WTC11 (cell line): ENCODE results near the gene PLCL2. TPM values are rescaled to one million over a fixed set of nuclear protein-coding genes. Genes with fewer than 3 reads are reported as not detected.

Source experiments
- ATAC-seq: fragments of 200-7000 bp; cut with Tn5 transposase; 2 replicates; pipeline ENCODE4 v1.10.0; 2021; ENCODE audit warnings: mild to moderate bottlenecking, moderate library complexity
- CTCF ChIA-PET: fragments of 300-600 bp; sonication (Branson Sonifier 250); formaldehyde crosslinking; loops from one replicate; lab custom pipeline; 2021; ENCODE audit warnings: antibody characterized with exemption; lab: Charles Lee
- POLR2A ChIA-PET: fragments of 350-600 bp; sonication (Branson Sonifier 250); formaldehyde crosslinking; loops from one replicate; lab custom pipeline; 2021; ENCODE audit warnings: antibody characterized with exemption; lab: Charles Lee
- DNase-seq: peaks from one replicate; pipeline ENCODE4 v3.0.0; 2021; ENCODE audit warnings: low spot score
- H3K27ac Mint-ChIP-seq: 2 replicates; pipeline ENCODE4 v1.8.0; 2021; ENCODE audit warnings: mixed read lengths
- H3K27me3 Mint-ChIP-seq: 2 replicates; pipeline ENCODE4 v1.8.0; 2021; ENCODE audit warnings: low read depth, mild to moderate bottlenecking, moderate library complexity, mixed read lengths
- H3K36me3 Mint-ChIP-seq: 2 replicates; pipeline ENCODE4 v1.8.0; 2021; ENCODE audit warnings: mixed read lengths
- H3K4me1 Mint-ChIP-seq: 2 replicates; pipeline ENCODE4 v1.8.0; 2022; ENCODE audit warnings: mixed read lengths
- H3K4me3 Mint-ChIP-seq: 2 replicates; pipeline ENCODE4 v1.8.0; 2021; ENCODE audit warnings: mild to moderate bottlenecking, moderate library complexity, mixed read lengths
- H3K9me3 Mint-ChIP-seq: 2 replicates; pipeline ENCODE4 v1.8.0; 2021; ENCODE audit warnings: mixed read lengths
- ARID4B ChIP-seq: sonication (generic); formaldehyde crosslinking; IDR thresholded peaks from 2 replicates; pipeline ENCODE4 v1.8.0; 2023; ENCODE audit warnings: missing genetic modification reagents, mild to moderate bottlenecking, borderline replicate concordance
- ATF6 ChIP-seq: sonication (generic); formaldehyde crosslinking; IDR thresholded peaks from 2 replicates; pipeline ENCODE4 v1.8.1; 2023; ENCODE audit warnings: mild to moderate bottlenecking, missing genetic modification reagents
- CREB1 ChIP-seq: sonication (generic); formaldehyde crosslinking; IDR thresholded peaks from 2 replicates; pipeline ENCODE4 v1.8.0; 2023; ENCODE audit warnings: mild to moderate bottlenecking, missing genetic modification reagents
- E2F4 ChIP-seq: sonication (generic); formaldehyde crosslinking; IDR thresholded peaks from 2 replicates; pipeline ENCODE4 v1.8.1; 2022; ENCODE audit warnings: low read depth, mild to moderate bottlenecking, moderate library complexity, missing genetic modification reagents, borderline replicate concordance
- IRF2 ChIP-seq: sonication (generic); formaldehyde crosslinking; IDR thresholded peaks from 2 replicates; pipeline ENCODE4 v1.8.0; 2022; ENCODE audit warnings: low read depth, missing genetic modification reagents, borderline replicate concordance
- KAT7 ChIP-seq: sonication (generic); formaldehyde crosslinking; IDR thresholded peaks from 2 replicates; pipeline ENCODE4 v1.8.1; 2023; ENCODE audit warnings: missing genetic modification reagents, mild to moderate bottlenecking, borderline replicate concordance
- MLX ChIP-seq: sonication (generic); formaldehyde crosslinking; IDR thresholded peaks from 2 replicates; pipeline ENCODE4 v1.8.1; 2023; ENCODE audit warnings: mild to moderate bottlenecking, missing genetic modification reagents, moderate library complexity
- OVOL2 ChIP-seq: fragments of 250-450 bp; sonication (Bioruptor Pico); IDR thresholded peaks from 2 replicates; pipeline ENCODE4 v1.9.0; 2021; ENCODE audit warnings: mild to moderate bottlenecking, borderline replicate concordance
- PRDM15 ChIP-seq: sonication (generic); formaldehyde crosslinking; IDR thresholded peaks from 2 replicates; pipeline ENCODE4 v1.8.0; 2022; ENCODE audit warnings: missing genetic modification reagents
- PREB ChIP-seq: sonication (generic); formaldehyde crosslinking; IDR thresholded peaks from 2 replicates; pipeline ENCODE4 v1.8.1; 2022; ENCODE audit warnings: mild to moderate bottlenecking, missing genetic modification reagents, moderate library complexity, borderline replicate concordance
- RELA ChIP-seq: sonication (generic); formaldehyde crosslinking; IDR thresholded peaks from 2 replicates; pipeline ENCODE4 v1.8.1; 2022; ENCODE audit warnings: missing genetic modification reagents, mild to moderate bottlenecking, borderline replicate concordance
- TEAD4 ChIP-seq: sonication (generic); formaldehyde crosslinking; IDR thresholded peaks from 2 replicates; pipeline ENCODE4 v1.8.0; 2022; ENCODE audit warnings: mild to moderate bottlenecking, missing genetic modification reagents
- ZBTB21 ChIP-seq: sonication (generic); formaldehyde crosslinking; IDR thresholded peaks from 2 replicates; pipeline ENCODE4 v1.8.1; 2023; ENCODE audit warnings: mild to moderate bottlenecking, missing genetic modification reagents, borderline replicate concordance
- ZNF425 ChIP-seq: fragments of 250-450 bp; sonication (Bioruptor Pico); conservative IDR thresholded peaks from 2 replicates; pipeline ENCODE4 v1.9.0; 2021; ENCODE audit warnings: mild to moderate bottlenecking
- ZNF512 ChIP-seq: sonication (generic); formaldehyde crosslinking; IDR thresholded peaks from 2 replicates; pipeline ENCODE4 v1.8.1; 2022; ENCODE audit warnings: missing genetic modification reagents, borderline replicate concordance
- total RNA-seq: library from RNA; stranded (reverse); gene quantifications from 3 replicates; pipeline ENCODE4 v1.2.3, GENCODE V29; 2021

The PLCL2 gene
- total RNA-seq, 1 experiment from 2014 or later = 11.8 TPM

GRCh38 chr3:16873872-16874271 lies 10.9 kb upstream of the PLCL2 start:
- ChIA-PET POLR2A (no interaction called here), CTCF (interaction anchor here (1.4 to 5.0 kb wide), 2 partner anchors 10 to 25 kb away, joined by 4 to 44 read pairs; partner anchors contain the start of gene PLCL2)
- no peak overlapping the region for H3K4me3 Mint-ChIP-seq
- DNase-seq (no peak), ATAC-seq (no peak)
- no peaks in the 10 kb centered on the region for H3K9me3 Mint-ChIP-seq
- no peaks in the 10 kb centered on the region for H3K4me1 Mint-ChIP-seq
- H3K36me3 Mint-ChIP-seq = no peaks in the 10 kb centered on the region
- H3K27ac Mint-ChIP-seq = no peak overlapping the region
- H3K27me3 Mint-ChIP-seq = peaks cover 8% of the 10 kb centered on the region
- TF ChIP-seq RELA = no peak
- TF ChIP-seq PREB (CRISPR knock-in tag) = no peak
- no peak for TF ChIP-seq KAT7 (CRISPR knock-in tag)
- no peak for TF ChIP-seq OVOL2 (CRISPR knock-in tag)
- no peak for TF ChIP-seq IRF2 (CRISPR knock-in tag)
- no peak for TF ChIP-seq TEAD4 (CRISPR knock-in tag)
- no peak for TF ChIP-seq ARID4B (CRISPR knock-in tag)
- TF ChIP-seq PRDM15 (CRISPR knock-in tag) = no peak
- no peak for TF ChIP-seq ZNF512 (CRISPR knock-in tag)
- no peak for TF ChIP-seq ATF6 (CRISPR knock-in tag)
- no peak for TF ChIP-seq ZNF425 (CRISPR knock-in tag)
- TF ChIP-seq E2F4 (CRISPR knock-in tag) = no peak
- TF ChIP-seq CREB1 (CRISPR knock-in tag) = no peak
- TF ChIP-seq ZBTB21 (CRISPR knock-in tag) = no peak
- TF ChIP-seq MLX = no peak
